HG03378 (cell line): Measurements from ENCODE around the gene KCNJ13.
"Not testable (repeated sequence)": the region's sequence is repeated elsewhere in the genome, so short reads cannot be mapped to it uniquely, and the experiment has no call there.

Experiments used
- ATAC-seq: cut with Tn5 transposase; IDR thresholded peaks from one replicate; pipeline ENCODE4 v1.9.1; 2021; ENCODE audit warnings: mild to moderate bottlenecking, moderate library complexity; ENCODE audit not compliant: unreplicated experiment

Gene KCNJ13

GRCh38 chr2:232770207-232770606 lies 6.2 kb downstream of the KCNJ13 start:
- no peak for ATAC-seq

- no peak for ATAC-seq
These were observed 8.5 kb downstream of the KCNJ13 start for GRCh38 chr2:232767866-232768265.

GRCh38 chr2:232761301-232761907 lies 15.0 kb downstream of the KCNJ13 start:
- ATAC-seq: no peak

- ATAC-seq: no peak
These were observed 18.5 kb downstream of the KCNJ13 start for GRCh38 chr2:232757905-232758304.

GRCh38 chr2:232750135-232750671 lies 26.2 kb downstream of the KCNJ13 start:
- no peak for ATAC-seq

- no peak for ATAC-seq
These were observed 27.0 kb downstream of the KCNJ13 start for GRCh38 chr2:232749331-232749730.

GRCh38 chr2:232748038-232748437 lies 28.3 kb downstream of the KCNJ13 start:
- no peak for ATAC-seq

- ATAC-seq: no peak
These were observed 31.4 kb downstream of the KCNJ13 start for GRCh38 chr2:232744963-232745362.

GRCh38 chr2:232741972-232742371 lies 34.4 kb downstream of the KCNJ13 start:
- ATAC-seq: no peak

GRCh38 chr2:232741294-232741693 lies 35.1 kb downstream of the KCNJ13 start:
- ATAC-seq: no peak

- no peak for ATAC-seq
These were observed 44.9 kb downstream of the KCNJ13 start for GRCh38 chr2:232731470-232731869.

- no peak for ATAC-seq
These were observed 47.6 kb downstream of the KCNJ13 start for GRCh38 chr2:232728785-232729184.

- ATAC-seq: no peak
These were observed 53.3 kb downstream of the KCNJ13 start for GRCh38 chr2:232723027-232723426.

- ATAC-seq: no peak
These were observed 54.5 kb downstream of the KCNJ13 start for GRCh38 chr2:232721882-232722281.

- ATAC-seq: no peak
These were observed 55.1 kb downstream of the KCNJ13 start for GRCh38 chr2:232721261-232721660.

- not testable (repeated sequence) for ATAC-seq
These were observed 56.3 kb downstream of the KCNJ13 start for GRCh38 chr2:232720056-232720455.
